Heart left ventricle (tissue), 13 donors: ENCODE measurements around the gene YEATS2.

Experiments
- CTCF ChIP-seq, 12 donors: fragments of 200-600 bp; sonication (generic) in 4 of 12; IDR thresholded peaks; one replicate each; pipeline versions ENCODE4 v1.5.0 to v1.8.0; 2018 to 2022; ENCODE audit warnings: antibody characterized with exemption in 12 of 12, mild to moderate bottlenecking in 5 of 12
- POLR2A ChIP-seq, 2 donors: fragments of 450-650 bp; IDR thresholded peaks; one replicate each; pipeline ENCODE4 v1.6.1; 2017; ENCODE audit warnings: antibody characterized with exemption in 2 of 2, mild to moderate bottlenecking in 2 of 2, moderate library complexity in 2 of 2
- donor health status: ischemic (EF 13 %, LVEDD 7.1; RV severe dilation, severe dysfunction).
- donor health status: DM: no; HTN: yes; CAD: no.
- donor health status: DM: no; HTN: no; CAD: no.
- donor health status: ischemic (EF 25% LVEDD 6.9; RV normal size, moderate dysfunction).
- donor health status: ischemic (EF 25% LVEDD 5.7; RV mildly dilated, moderate dysfunction).
- donor health status: ischemic (EF 35%, LVEDD 5.7; RV mildly dilated, moderate dysfunction).
- donor health status: nonischemic (EF 11% LVEDD 7.7; RV severe dilation, severe dysfunction).
- donor health status: DM: yes; HTN: yes; CAD: no.
- donor health status: PGD.
- donor health status: ischemic (EF 29% LVEDD 5.4; RV normal size, mild dysfunction).
- donor health status: nonischemic (EF 23%, LVEDD 6.1; RV moderate dilation, normal function).

DNA sequence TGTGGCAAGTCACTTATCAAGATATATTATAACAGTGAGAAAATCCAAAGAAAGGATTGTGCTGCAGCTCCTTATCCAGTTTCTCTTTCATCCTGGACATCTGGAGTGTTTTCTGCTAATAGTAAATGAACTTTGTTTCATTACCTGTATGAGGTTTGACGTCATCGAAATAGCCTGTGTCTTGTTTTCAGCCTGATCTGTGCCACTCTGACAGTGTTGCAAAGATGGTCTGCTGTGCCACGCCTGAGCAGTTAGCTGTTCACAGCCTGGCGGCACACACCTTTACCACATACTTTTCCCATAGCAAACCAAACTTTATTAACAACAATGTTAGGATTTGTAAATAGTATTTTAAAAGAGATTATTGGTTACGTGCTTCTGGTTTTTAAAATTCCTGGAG, 34.0 kb downstream of the YEATS2 start:
- no peak for TF ChIP-seq CTCF (IDR thresholded peaks at IDR 0.05)
- no peak for TF ChIP-seq POLR2A (IDR thresholded peaks at IDR 0.05)
